HG03045 (cell line): ENCODE data around the gene APMAP.
"Not testable (repeated sequence)": the region's sequence is repeated elsewhere in the genome, so short reads cannot be mapped to it uniquely, and the experiment has no call there.

Source experiments
- ATAC-seq: cut with Tn5 transposase; IDR thresholded peaks from one replicate; pipeline ENCODE4 v1.9.1; 2021; ENCODE audit warnings: mild to moderate bottlenecking, moderate library complexity; ENCODE audit not compliant: unreplicated experiment

APMAP gene

GRCh38 chr20:24954566-24954965 is 38.0 kb downstream of the APMAP start:
- no peak for ATAC-seq

- no peak for ATAC-seq
Measured at GRCh38 chr20:24954151-24954550, 38.4 kb downstream of the APMAP start.

GRCh38 chr20:24953621-24954133 is 38.9 kb downstream of the APMAP start:
- ATAC-seq = no peak

- no peak for ATAC-seq
Measured at GRCh38 chr20:24953209-24953575, 39.4 kb downstream of the APMAP start.

- no peak for ATAC-seq
Measured at GRCh38 chr20:24952376-24953208, 40.0 kb downstream of the APMAP start.

- ATAC-seq = no peak
Measured at GRCh38 chr20:24951536-24952083, 40.9 kb downstream of the APMAP start.

GRCh38 chr20:24950836-24951525 is 41.6 kb downstream of the APMAP start:
- ATAC-seq = no peak

- ATAC-seq = no peak
Measured at GRCh38 chr20:24950128-24950835, 42.3 kb downstream of the APMAP start.

- no peak for ATAC-seq
Measured at GRCh38 chr20:24949756-24950127, 42.8 kb downstream of the APMAP start.

- ATAC-seq = no peak
Measured at GRCh38 chr20:24948939-24949679, 43.4 kb downstream of the APMAP start, which contains the start of gene CST7. CST7 (plus strand) TSS chr20:24949269; CDS start chr20:24949506, 237 bp downstream.

GRCh38 chr20:24948396-24948938 is 44.1 kb downstream of the APMAP start:
- ATAC-seq = not testable (repeated sequence)

- ATAC-seq = not testable (repeated sequence)
Measured at GRCh38 chr20:24946376-24946775, 46.2 kb downstream of the APMAP start.

GRCh38 chr20:24943731-24944130 is 48.8 kb downstream of the APMAP start:
- ATAC-seq = no peak

GRCh38 chr20:24943196-24943595 is 49.4 kb downstream of the APMAP start:
- ATAC-seq = no peak

GRCh38 chr20:24942679-24943078 is 49.9 kb downstream of the APMAP start:
- ATAC-seq = no peak

- no peak for ATAC-seq
Measured at GRCh38 chr20:24939036-24939435, 53.5 kb downstream of the APMAP start.

GRCh38 chr20:24938498-24938897 is 54.1 kb downstream of the APMAP start:
- no peak for ATAC-seq

GRCh38 chr20:24937579-24937978 is 55.0 kb downstream of the APMAP start:
- ATAC-seq = no peak

GRCh38 chr20:24936526-24937407 is 55.8 kb downstream of the APMAP start:
- no peak for ATAC-seq
